Smooth muscle cell (in vitro differentiated cells): ENCODE measurements around the gene FAR2. TPM values are rescaled to one million over a fixed set of nuclear protein-coding genes. Genes with fewer than 3 reads are reported as not detected.
"Not testable (repeated sequence)": the region's sequence is repeated elsewhere in the genome, so short reads cannot be mapped to it uniquely, and the experiment has no call there.

Experiments used
- DNase-seq: peaks from one replicate; lab custom pipeline; 2025; ENCODE audit not compliant: unreplicated experiment; lab: John Stamatoyannopoulos, UW
- H2AFZ ChIP-seq: fragments of 200-600 bp; sonication (generic); 2 replicates; pipeline ENCODE4 v1.6.0; 2016; ENCODE audit warnings: antibody characterized with exemption, low read depth, mild to moderate bottlenecking
- H3F3A ChIP-seq: fragments of 200-600 bp; sonication (generic); 2 replicates; pipeline ENCODE4 v1.6.0; 2017; ENCODE audit warnings: antibody characterized with exemption, low read depth
- H3K27ac ChIP-seq: fragments of 200-600 bp; sonication (generic); 2 replicates; pipeline ENCODE4 v1.5.1; 2016; ENCODE audit warnings: low read depth, mild to moderate bottlenecking
- H3K27me3 ChIP-seq: fragments of 200-600 bp; sonication (generic); 2 replicates; pipeline ENCODE4 v1.6.1; 2016; ENCODE audit warnings: low read depth, mild to moderate bottlenecking
- H3K36me3 ChIP-seq: fragments of 200-600 bp; sonication (generic); 2 replicates; pipeline ENCODE4 v1.5.1; 2016; ENCODE audit warnings: low read depth
- H3K4me1 ChIP-seq: fragments of 200-600 bp; sonication (generic); 2 replicates; pipeline ENCODE4 v1.5.1; 2016; ENCODE audit warnings: low read depth
- H3K4me2 ChIP-seq: fragments of 200-600 bp; sonication (generic); 2 replicates; pipeline ENCODE4 v1.6.0; 2016; ENCODE audit warnings: mild to moderate bottlenecking
- H3K4me3 ChIP-seq: fragments of 200-600 bp; sonication (generic); 2 replicates; pipeline ENCODE4 v1.5.1; 2016; ENCODE audit warnings: mild to moderate bottlenecking
- H3K79me2 ChIP-seq: fragments of 200-600 bp; sonication (generic); 2 replicates; pipeline ENCODE4 v1.6.0; 2016; ENCODE audit warnings: low read depth, mild to moderate bottlenecking
- H3K9ac ChIP-seq: fragments of 200-600 bp; sonication (generic); 2 replicates; pipeline ENCODE4 v1.6.0; 2016; ENCODE audit warnings: low read depth
- H3K9me3 ChIP-seq: fragments of 200-600 bp; sonication (generic); replicated peaks from 2 replicates; pipeline ENCODE4 v1.5.1; 2016; ENCODE audit warnings: low read depth
- H4K20me1 ChIP-seq: fragments of 200-600 bp; sonication (generic); 2 replicates; pipeline ENCODE4 v1.6.0; 2016; ENCODE audit warnings: low read depth
- CTCF ChIP-seq: fragments of 200-600 bp; sonication (generic); IDR thresholded peaks from 2 replicates; pipeline ENCODE4 v1.5.1; 2017; ENCODE audit warnings: borderline replicate concordance, mild to moderate bottlenecking, antibody characterized with exemption; ENCODE audit not compliant: insufficient read depth, poor library complexity, severe bottlenecking
- WGBS: methylation state at CpG from one replicate; pipeline ENCODE4 v1.1.7; 2016; ENCODE audit warnings: low lambda C conversion rate; 5-methylcytosine and 5-hydroxymethylcytosine counted together
- polyA plus RNA-seq: library from polyadenylated mRNA; unstranded; fragments of >200 nt; fragmentation: Nextera tagmentation; extraction: Ambion mirVana; gene quantifications from 2 replicates; pipeline ENCODE4 v1.2.1, GENCODE V29; 2016
- total RNA-seq: library from RNA; depleted of rRNA; stranded (reverse); fragments of >200 nt; gene quantifications from 2 replicates; pipeline ENCODE4 v1.2.3, GENCODE V29; 2014

Gene FAR2
- total and polyA plus RNA-seq, 2 experiments from 2014 or later, result 1.5 to 8.5 TPM

GRCh38 chr12:29133680-29134079 is 15.4 kb upstream of the FAR2 start:
- Histone ChIP-seq H3K9me3 (no peaks in the 10 kb centered on the region), H3K4me1 (no peaks in the 10 kb centered on the region), H3K27me3 (no peaks in the 10 kb centered on the region), H3K79me2 (no peaks in the 10 kb centered on the region), H3K36me3 (no peaks in the 10 kb centered on the region), H4K20me1 (no peaks in the 10 kb centered on the region), H3K4me2 (no peak overlapping the region), H2AFZ (no peak overlapping the region), H3F3A (no peaks in the 10 kb centered on the region), H3K4me3 (no peak overlapping the region), H3K9ac (no peak overlapping the region), H3K27ac (no peak overlapping the region)
- WGBS, result 75% methylated on average over 4 of the region's 4 CpGs
- TF ChIP-seq CTCF, result no peak
- no peak for DNase-seq

DNA sequence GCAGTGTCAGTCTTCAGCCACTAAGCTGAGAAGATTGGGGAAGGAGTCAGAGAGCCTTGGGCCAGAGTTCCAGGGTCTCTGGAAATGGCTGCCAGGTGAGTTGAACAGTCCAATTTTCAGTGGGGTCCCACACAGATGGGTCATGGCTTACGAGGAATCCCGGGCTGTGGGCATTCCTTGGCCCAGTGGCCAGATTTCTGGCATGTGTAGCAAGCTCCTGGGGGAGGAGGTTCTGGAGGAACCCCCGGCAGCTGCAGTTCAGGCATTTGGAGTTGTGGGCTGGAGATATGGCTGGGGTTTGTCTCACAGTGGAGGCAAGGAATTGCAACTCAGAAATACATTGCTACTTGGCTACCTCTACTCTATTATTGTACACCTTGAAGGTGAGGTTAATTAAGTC is 10.8 kb upstream of the FAR2 start:
- H3K79me2 ChIP-seq, H3F3A ChIP-seq, H3K4me1 ChIP-seq, H2AFZ ChIP-seq, H3K36me3 ChIP-seq, H3K4me2 ChIP-seq, H3K9me3 ChIP-seq, H4K20me1 ChIP-seq, H3K4me3 ChIP-seq, DNase-seq, H3K27me3 ChIP-seq, H3K9ac ChIP-seq, H3K27ac ChIP-seq: not testable (repeated sequence)
- WGBS, result 96% methylated on average over 3 of the region's 3 CpGs

GRCh38 chr12:29138855-29139254 is 10.2 kb upstream of the FAR2 start:
- not testable (repeated sequence) for H3K27me3 ChIP-seq, H3K27ac ChIP-seq, DNase-seq, H2AFZ ChIP-seq, H3K4me2 ChIP-seq, H4K20me1 ChIP-seq, H3F3A ChIP-seq, H3K4me3 ChIP-seq, H3K79me2 ChIP-seq, H3K36me3 ChIP-seq, H3K4me1 ChIP-seq, H3K9me3 ChIP-seq, H3K9ac ChIP-seq
- WGBS, result 68% methylated on average over 4 of the region's 4 CpGs

DNA sequence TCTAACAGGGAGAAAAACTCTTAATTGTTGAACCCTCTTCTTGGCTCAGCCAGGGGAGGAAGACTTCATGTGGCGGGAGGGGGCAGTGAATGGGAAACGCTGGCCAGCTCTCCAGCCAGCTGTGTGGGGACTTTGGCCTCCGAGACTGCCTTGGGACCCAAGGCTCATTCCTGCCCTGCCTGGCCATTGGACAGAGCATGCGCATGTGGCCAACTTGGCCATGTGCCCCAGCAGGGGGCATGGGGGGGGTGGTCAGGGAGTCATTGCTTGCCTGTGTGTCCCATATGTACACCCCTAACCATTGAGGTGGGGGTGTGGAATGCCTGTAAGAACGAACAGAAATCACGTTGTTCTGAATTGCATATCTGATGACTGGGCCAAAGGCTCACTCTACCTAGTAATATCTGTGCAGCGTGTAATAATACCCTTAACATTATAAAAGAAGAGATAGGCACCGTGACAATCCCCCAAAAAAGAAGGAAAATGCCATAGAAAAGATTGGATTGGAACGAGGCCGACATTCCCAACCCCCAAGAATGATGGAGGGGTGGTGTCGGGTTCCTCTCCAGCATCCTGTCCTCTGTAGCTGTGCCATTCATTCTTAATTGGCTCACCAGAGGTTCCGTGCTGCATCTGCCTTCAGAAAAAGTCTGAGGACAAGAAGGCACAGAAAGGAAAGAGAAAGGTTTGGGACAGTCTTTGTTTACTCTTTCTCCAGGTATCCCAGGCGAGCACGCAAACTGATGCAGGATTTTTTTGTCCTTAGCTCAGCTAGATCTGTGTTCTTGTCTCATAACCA is 3.5 kb upstream of the FAR2 start:
- Histone ChIP-seq H2AFZ (no peak overlapping the region), H3K4me3 (no peak overlapping the region), H3K4me2 (no peak overlapping the region), H3F3A (no peaks in the 10 kb centered on the region), H3K27ac (no peak overlapping the region), H4K20me1 (no peaks in the 10 kb centered on the region), H3K79me2 (no peaks in the 10 kb centered on the region), H3K4me1 (no peaks in the 10 kb centered on the region), H3K9me3 (no peaks in the 10 kb centered on the region), H3K36me3 (no peaks in the 10 kb centered on the region), H3K27me3 (peaks cover 7% of the 10 kb centered on the region), H3K9ac (no peak overlapping the region)
- no peak for TF ChIP-seq CTCF
- 87% methylated on average over 14 of the region's 14 CpGs for WGBS
- no peak for DNase-seq
